Transverse colon (tissue), 4 donors: Measurements from ENCODE around the gene PTER.

Experiments
- CTCF ChIP-seq, 5 experiments: fragments of 200-600 bp in 3 of 5; fragments of 450-650 bp in 2 of 5; sonication (generic) in 3 of 5; IDR thresholded peaks; 1 replicate in 2 of 5; 2 replicates in 3 of 5; pipeline ENCODE4 v1.5.1; 2016 to 2017; ENCODE audit warnings: antibody characterized with exemption in 5 of 5, inconsistent platforms in 3 of 5, mild to moderate bottlenecking in 2 of 5, moderate library complexity in 1 of 5
- EP300 ChIP-seq: sonication (generic); formaldehyde crosslinking; IDR thresholded peaks from one replicate; pipeline ENCODE4 v1.6.1; 2017; ENCODE audit warnings: antibody characterized with exemption, low read depth
- POLR2A ChIP-seq: fragments of 450-650 bp; IDR thresholded peaks from one replicate; pipeline ENCODE4 v1.6.1; 2016; ENCODE audit warnings: antibody characterized with exemption, mild to moderate bottlenecking, moderate library complexity
- POLR2AphosphoS5 ChIP-seq, 3 donors: sonication (generic); formaldehyde crosslinking; IDR thresholded peaks; one replicate each; pipeline ENCODE4 v1.6.1; 2016; ENCODE audit warnings: antibody characterized with exemption in 3 of 3

DNA sequence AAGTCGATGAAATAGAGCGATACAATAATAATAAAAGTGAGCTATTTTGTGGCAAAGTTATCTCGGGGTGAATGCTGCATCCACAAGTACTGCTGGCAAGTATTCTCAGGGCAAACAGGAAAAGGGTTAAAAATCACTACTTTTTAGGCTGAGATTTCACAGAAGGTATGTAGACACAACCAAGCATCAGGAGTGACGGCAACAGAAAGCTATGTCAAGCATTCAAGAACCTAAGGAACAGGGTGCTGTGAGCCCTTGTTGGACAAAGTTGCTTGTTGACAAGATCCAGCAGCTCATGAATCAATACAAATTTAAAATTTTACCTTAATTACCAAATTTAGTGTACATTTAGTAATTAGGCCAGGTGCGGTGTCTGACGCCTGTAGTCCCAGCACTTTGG is 126.1 kb downstream of the PTER start:
- TF ChIP-seq POLR2A (no peak), CTCF (IDR thresholded peaks at IDR 0.05) (no peak), POLR2AphosphoS5 (IDR thresholded peaks at IDR 0.05) (no peak), EP300 (no peak)
